ENCODE results near the gene KLHL29. TPM values are rescaled to one million over a fixed set of nuclear protein-coding genes. Genes with fewer than 3 reads are reported as not detected.

The KLHL29 gene
- polyA plus RNA-seq, 1 of the 3 experiments (the other 2 are of a cell fraction): 4.6 TPM

- Histone ChIP-seq H3F3A (replicated peaks; ENCODE audit: insufficient read depth) (no peaks in the 10 kb centered on the region), H3K4me2 (no peak overlapping the region), H3K9ac (no peak overlapping the region), H3K4me1 (ENCODE audit: control insufficient read depth in 1 of 2, insufficient read depth in 2 of 2, low read depth in 1 of 2, low read length in 1 of 2) (peaks cover 0 to 29% of the 10 kb centered on the region in 2 experiments; a peak in 1 of 4 replicates), H3K27ac (ENCODE audit: low read depth in 2 of 2, low read length in 1 of 2) (no peak overlapping the region), H3K36me3 (replicated peaks in 1 of 2; ENCODE audit: control insufficient read depth in 1 of 2, insufficient read depth in 2 of 2, low read length in 1 of 2) (no peaks in the 10 kb centered on the region), H3K79me2 (ENCODE audit: insufficient read depth) (no peaks in the 10 kb centered on the region), H2AFZ (ENCODE audit: low read depth) (no peak overlapping the region), H4K20me1 (ENCODE audit: insufficient read depth) (no peaks in the 10 kb centered on the region), H3K4me3 (ENCODE audit: low read depth in 2 of 2, low read length in 1 of 2) (no peak overlapping the region), H3K9me2 (no peaks in the 10 kb centered on the region), H3K9me3 (no peaks in the 10 kb centered on the region), H3K27me3 (ENCODE audit: insufficient read depth) (no peaks in the 10 kb centered on the region)
- ChIA-PET CTCF (interaction anchor here (0.9 to 5.4 kb wide), 2 partner anchors 9 to 29 kb away, joined by 6 to 40 read pairs; no protein-coding TSS in a partner anchor), POLR2A (interaction anchor here (1.0 kb wide), 1 partner anchor 10 kb away, joined by 4 read pairs; no protein-coding TSS in a partner anchor)
- WGBS (ENCODE audit: low lambda C conversion rate): 91% methylated on average over 28 of the region's 30 CpGs
- no peak for DNase-seq
- TF ChIP-seq RFX5 (IDR thresholded peaks at IDR 0.05; ENCODE audit: low read length): no peak
- TF ChIP-seq MXI1 (IDR thresholded peaks at IDR 0.05; ENCODE audit: low read depth, low read length): no peak
- TF ChIP-seq EP300 (IDR thresholded peaks at IDR 0.05; ENCODE audit: borderline replicate concordance in 1 of 2, low read depth in 1 of 2, low read length in 1 of 2): no peak
- TF ChIP-seq ELF1 (IDR thresholded peaks at IDR 0.05): no peak
- TF ChIP-seq SIN3A (IDR thresholded peaks at IDR 0.05; ENCODE audit: borderline replicate concordance, low read depth, low read length): no peak
- TF ChIP-seq, protein P1, sequence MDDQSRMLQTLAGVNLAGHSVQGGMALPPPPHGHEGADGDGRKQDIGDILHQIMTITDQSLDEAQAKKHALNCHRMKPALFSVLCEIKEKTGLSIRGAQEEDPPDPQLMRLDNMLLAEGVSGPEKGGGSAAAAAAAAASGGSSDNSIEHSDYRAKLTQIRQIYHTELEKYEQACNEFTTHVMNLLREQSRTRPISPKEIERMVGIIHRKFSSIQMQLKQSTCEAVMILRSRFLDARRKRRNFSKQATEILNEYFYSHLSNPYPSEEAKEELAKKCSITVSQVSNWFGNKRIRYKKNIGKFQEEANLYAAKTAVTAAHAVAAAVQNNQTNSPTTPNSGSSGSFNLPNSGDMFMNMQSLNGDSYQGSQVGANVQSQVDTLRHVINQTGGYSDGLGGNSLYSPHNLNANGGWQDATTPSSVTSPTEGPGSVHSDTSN (IDR thresholded peaks at IDR 0.05): no peak
- TF ChIP-seq RCOR1 (IDR thresholded peaks at IDR 0.05; ENCODE audit: low read length): no peak
- TF ChIP-seq REST (IDR thresholded peaks at IDR 0.05; ENCODE audit: low read depth, low read length): no peak
- no peak for TF ChIP-seq RXRA (IDR thresholded peaks at IDR 0.05; ENCODE audit: borderline replicate concordance, low read depth)
- TF ChIP-seq GATA2 (CRISPR knock-in tag; IDR thresholded peaks at IDR 0.05): no peak
- no peak for TF ChIP-seq USF1 (IDR thresholded peaks at IDR 0.05; ENCODE audit: borderline replicate concordance, low read depth)
- no peak for TF ChIP-seq FOXJ3 (CRISPR knock-in tag; IDR thresholded peaks at IDR 0.05)
- no peak for TF ChIP-seq TCF12 (IDR thresholded peaks at IDR 0.05)
- no peak for TF ChIP-seq TEAD4 (IDR thresholded peaks at IDR 0.05; ENCODE audit: borderline replicate concordance, insufficient read depth)
- TF ChIP-seq ZBTB33 (IDR thresholded peaks at IDR 0.05; ENCODE audit: borderline replicate concordance, low read depth): no peak
- TF ChIP-seq POLR2AphosphoS5 (IDR thresholded peaks at IDR 0.05; ENCODE audit: low read depth, low read length): no peak
- no peak for TF ChIP-seq USF2 (IDR thresholded peaks at IDR 0.05; ENCODE audit: borderline replicate concordance, low read depth, low read length)
- TF ChIP-seq GABPA (IDR thresholded peaks at IDR 0.05; ENCODE audit: low read depth): no peak
- TF ChIP-seq IRF3 (IDR thresholded peaks at IDR 0.05; ENCODE audit: low read depth, low read length): no peak
Observed at GRCh38 chr2:23627236-23628009, 242.4 kb downstream of the KLHL29 start.

Data from SK-N-SH (cell line).